Esophagus muscularis mucosa (tissue), 4 donors: ENCODE results near the gene N4BP2L2.

Experiments
- EP300 ChIP-seq: sonication (generic); formaldehyde crosslinking; IDR thresholded peaks from one replicate; pipeline ENCODE4 v1.6.1; 2017; ENCODE audit warnings: antibody characterized with exemption
- POLR2A ChIP-seq: fragments of 450-650 bp; IDR thresholded peaks from one replicate; pipeline ENCODE4 v1.6.1; 2017; ENCODE audit warnings: antibody characterized with exemption, moderate library complexity, mild to moderate bottlenecking, low read depth
- POLR2AphosphoS5 ChIP-seq, 2 donors: sonication (generic); formaldehyde crosslinking; IDR thresholded peaks; one replicate each; pipeline ENCODE4 v1.6.1; 2017; ENCODE audit warnings: antibody characterized with exemption in 2 of 2
- TF ChIP-seq, protein P1 (sequence below), 3 experiments: fragments of 200-600 bp in 2 of 3; fragments of 450-650 bp in 1 of 3; sonication (generic) in 2 of 3; IDR thresholded peaks; one replicate each; pipeline ENCODE4 v1.5.1; 2017 to 2019; ENCODE audit warnings: antibody characterized with exemption in 3 of 3, mild to moderate bottlenecking in 2 of 3, moderate library complexity in 1 of 3

DNA sequence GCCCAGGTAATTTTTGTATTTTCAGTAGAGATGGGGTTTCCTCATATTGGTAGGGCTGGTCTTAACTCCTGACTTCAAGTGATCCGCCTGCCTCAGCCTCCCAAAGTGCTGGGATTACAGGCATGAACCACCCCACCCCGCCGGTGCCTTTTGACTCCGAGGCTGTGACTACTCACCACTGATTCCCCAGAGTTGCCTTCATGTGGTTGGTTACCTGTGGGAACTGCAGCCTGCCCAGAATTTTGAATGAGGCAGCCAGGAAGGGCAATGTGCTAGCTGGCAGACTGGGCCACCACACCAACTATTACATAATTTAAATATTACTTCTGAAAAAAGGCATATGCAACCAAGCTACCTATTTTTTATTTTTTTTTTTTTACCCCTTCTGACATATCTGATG is 42.8 kb downstream of the N4BP2L2 start:
- no peak for TF ChIP-seq POLR2A
- TF ChIP-seq, protein P1, sequence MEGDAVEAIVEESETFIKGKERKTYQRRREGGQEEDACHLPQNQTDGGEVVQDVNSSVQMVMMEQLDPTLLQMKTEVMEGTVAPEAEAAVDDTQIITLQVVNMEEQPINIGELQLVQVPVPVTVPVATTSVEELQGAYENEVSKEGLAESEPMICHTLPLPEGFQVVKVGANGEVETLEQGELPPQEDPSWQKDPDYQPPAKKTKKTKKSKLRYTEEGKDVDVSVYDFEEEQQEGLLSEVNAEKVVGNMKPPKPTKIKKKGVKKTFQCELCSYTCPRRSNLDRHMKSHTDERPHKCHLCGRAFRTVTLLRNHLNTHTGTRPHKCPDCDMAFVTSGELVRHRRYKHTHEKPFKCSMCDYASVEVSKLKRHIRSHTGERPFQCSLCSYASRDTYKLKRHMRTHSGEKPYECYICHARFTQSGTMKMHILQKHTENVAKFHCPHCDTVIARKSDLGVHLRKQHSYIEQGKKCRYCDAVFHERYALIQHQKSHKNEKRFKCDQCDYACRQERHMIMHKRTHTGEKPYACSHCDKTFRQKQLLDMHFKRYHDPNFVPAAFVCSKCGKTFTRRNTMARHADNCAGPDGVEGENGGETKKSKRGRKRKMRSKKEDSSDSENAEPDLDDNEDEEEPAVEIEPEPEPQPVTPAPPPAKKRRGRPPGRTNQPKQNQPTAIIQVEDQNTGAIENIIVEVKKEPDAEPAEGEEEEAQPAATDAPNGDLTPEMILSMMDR (IDR thresholded peaks at IDR 0.05): no peak
- no peak for TF ChIP-seq POLR2AphosphoS5 (IDR thresholded peaks at IDR 0.05)
- no peak for TF ChIP-seq EP300
